Liver (tissue), 9 donors: ENCODE measurements around the gene CASP14. TPM values are rescaled to one million over a fixed set of nuclear protein-coding genes. Genes with fewer than 3 reads are reported as not detected.
"Not testable (repeated sequence)": the region's sequence is repeated elsewhere in the genome, so short reads cannot be mapped to it uniquely, and the experiment has no call there.

Source experiments
- DNase-seq: peaks from one replicate; pipeline ENCODE4 v3.0.0-alpha.2; 2017; ENCODE audit warnings: low spot score
- H3K27ac ChIP-seq, 2 donors: one replicate each; pipeline ENCODE4 v1.7.0; 2013; ENCODE audit warnings: inconsistent platforms in 2 of 2, low read length in 2 of 2, control low read depth in 1 of 2, low read depth in 1 of 2, mild to moderate bottlenecking in 1 of 2
- H3K27me3 ChIP-seq, 4 donors: one replicate each; pipeline versions ENCODE4 v1.6.1 to v1.7.0; 2013; ENCODE audit warnings: low read length in 3 of 4, inconsistent platforms in 1 of 4, mild to moderate bottlenecking in 1 of 4, moderate library complexity in 1 of 4; ENCODE audit not compliant: control insufficient read depth in 4 of 4, insufficient read depth in 4 of 4
- H3K36me3 ChIP-seq, 4 donors: one replicate each; pipeline versions ENCODE4 v1.6.1 to v1.7.0; 2013; ENCODE audit warnings: low read length in 3 of 4, mild to moderate bottlenecking in 3 of 4, low read depth in 1 of 4, moderate library complexity in 1 of 4; ENCODE audit not compliant: control insufficient read depth in 4 of 4, insufficient read depth in 3 of 4
- H3K4me1 ChIP-seq, 4 donors: one replicate each; pipeline versions ENCODE4 v1.6.1 to v1.7.0; 2013; ENCODE audit warnings: low read length in 3 of 4, mild to moderate bottlenecking in 3 of 4, moderate library complexity in 1 of 4; ENCODE audit not compliant: control insufficient read depth in 4 of 4, insufficient read depth in 4 of 4
- H3K4me3 ChIP-seq, 3 donors: one replicate each; pipeline versions ENCODE4 v1.6.1 to v1.7.0; 2013; ENCODE audit warnings: low read length in 3 of 3, control low read depth in 1 of 3, low read depth in 1 of 3, mild to moderate bottlenecking in 1 of 3
- H3K9ac ChIP-seq, 2 donors: one replicate each; pipeline ENCODE4 v1.7.0; 2013; ENCODE audit warnings: low read length in 2 of 2, mild to moderate bottlenecking in 2 of 2, moderate library complexity in 2 of 2, control low read depth in 1 of 2, low read depth in 1 of 2
- H3K9me3 ChIP-seq, 4 donors: one replicate each; pipeline versions ENCODE4 v1.6.1 to v1.7.0; 2013; ENCODE audit warnings: low read length in 3 of 4; ENCODE audit not compliant: control insufficient read depth in 4 of 4
- CTCF ChIP-seq: fragments of 150-350 bp; IDR thresholded peaks from 2 replicates; pipeline ENCODE4 v1.5.1; 2017; ENCODE audit warnings: improper control_type of control experiment, low read depth, low read length; ENCODE audit not compliant: missing input control
- FOXA1 ChIP-seq: IDR thresholded peaks from 2 replicates; pipeline ENCODE4 v1.6.1; 2016; ENCODE audit warnings: antibody characterized with exemption
- FOXA2 ChIP-seq: IDR thresholded peaks from 2 replicates; pipeline ENCODE4 v1.6.1; 2016; ENCODE audit warnings: antibody characterized with exemption
- HNF4A ChIP-seq, 2 donors: conservative IDR thresholded peaks; 2 replicates each; pipeline ENCODE4 v1.6.1; 2016; ENCODE audit warnings: antibody characterized with exemption in 2 of 2, mild to moderate bottlenecking in 2 of 2
- HNF4G ChIP-seq: IDR thresholded peaks from 2 replicates; pipeline ENCODE4 v1.6.1; 2016; ENCODE audit warnings: antibody characterized with exemption
- MAX ChIP-seq: IDR thresholded peaks from 2 replicates; pipeline ENCODE4 v1.6.1; 2016; ENCODE audit warnings: antibody characterized with exemption
- NR2F2 ChIP-seq: IDR thresholded peaks from 2 replicates; pipeline ENCODE4 v1.6.1; 2016; ENCODE audit warnings: antibody characterized with exemption
- RAD21 ChIP-seq, 2 donors: IDR thresholded peaks; 2 replicates each; pipeline ENCODE4 v1.6.1; 2016; ENCODE audit warnings: antibody characterized with exemption in 2 of 2, mild to moderate bottlenecking in 2 of 2
- RXRA ChIP-seq, 2 donors: IDR thresholded peaks; 2 replicates each; pipeline ENCODE4 v1.6.1; 2017 to 2018; ENCODE audit warnings: antibody characterized with exemption in 2 of 2, mild to moderate bottlenecking in 1 of 2
- SP1 ChIP-seq: IDR thresholded peaks from 2 replicates; pipeline ENCODE4 v1.6.1; 2018; ENCODE audit warnings: antibody characterized with exemption, mild to moderate bottlenecking
- TAF1 ChIP-seq: conservative IDR thresholded peaks from 2 replicates; pipeline ENCODE4 v1.6.1; 2016; ENCODE audit warnings: antibody characterized with exemption, mild to moderate bottlenecking
- YY1 ChIP-seq: IDR thresholded peaks from 2 replicates; pipeline ENCODE4 v1.6.1; 2016; ENCODE audit warnings: antibody characterized with exemption, mild to moderate bottlenecking
- WGBS: extraction: QIAGEN DNeasy Blood & Tissue Kit; methylation state at CpG from one replicate; pipeline ENCODE4 v1.1.7; 2013; 5-methylcytosine and 5-hydroxymethylcytosine counted together
- polyA plus RNA-seq, 2 donors: library from polyadenylated mRNA; stranded (reverse) in 1 of 2; unstranded in 1 of 2; fragments of 200-250 nt in 1 of 2; fragments of >200 nt in 1 of 2; fragmentation: Nextera tagmentation in 1 of 2; extraction: Ambion mirVana in 1 of 2; gene quantifications; one replicate each; pipeline versions ENCODE4 v1.2.1 to v1.2.3, GENCODE V29; 2013 to 2015
- total RNA-seq, 2 donors: library from RNA; depleted of rRNA; stranded (reverse); fragments of >200 nt; gene quantifications; one replicate each; pipeline ENCODE4 v1.2.3, GENCODE V29; 2014
- TF ChIP-seq, protein P1 (sequence below): IDR thresholded peaks from 2 replicates; pipeline ENCODE4 v1.6.1; 2016; ENCODE audit warnings: antibody characterized with exemption, mild to moderate bottlenecking
- TF ChIP-seq, protein P2 (sequence below): IDR thresholded peaks from 2 replicates; pipeline ENCODE4 v1.6.1; 2016; ENCODE audit warnings: antibody characterized with exemption
- donor health status: healthy.
- donor health status: healthy.
- donor health status: healthy.
- donor health status: healthy.
- donor health status: healthy.

The CASP14 gene
- total and polyA plus RNA-seq, 4 donors, result not detected

- no peaks in the 10 kb centered on the region for H3K4me1 ChIP-seq
- H3K4me3 ChIP-seq, result no peak overlapping the region
- H3K36me3 ChIP-seq, result no peaks in the 10 kb centered on the region
- H3K9ac ChIP-seq, result no peak overlapping the region
- no peaks in the 10 kb centered on the region for H3K9me3 ChIP-seq
- H3K27me3 ChIP-seq, result peaks cover 0 to 3% (median under 1%) of the 10 kb centered on the region in 4 donors
- no peak for DNase-seq
- no peak overlapping the region for H3K27ac ChIP-seq
- TF ChIP-seq RAD21 (IDR thresholded peaks at IDR 0.05) (no peak), HNF4A (conservative IDR thresholded peaks at IDR 0.05) (no peak)
- 81% methylated on average over 2 of the region's 2 CpGs for WGBS
Observed at GRCh38 chr19:15050639-15051038, 1.4 kb downstream of the CASP14 start.

GRCh38 chr19:15062036-15062435 is 12.8 kb downstream of the CASP14 start:
- peaks cover 0 to 5% (median 2%) of the 10 kb centered on the region in 4 donors for H3K27me3 ChIP-seq
- no peak overlapping the region for H3K27ac ChIP-seq
- no peak overlapping the region for H3K4me3 ChIP-seq
- WGBS, result 78% methylated on average over 12 of the region's 12 CpGs
- no peak overlapping the region for H3K9ac ChIP-seq
- no peaks in the 10 kb centered on the region for H3K36me3 ChIP-seq
- DNase-seq, result no peak
- no peaks in the 10 kb centered on the region for H3K4me1 ChIP-seq
- TF ChIP-seq RXRA (IDR thresholded peaks at IDR 0.05) (no peak), HNF4G (no peak), SP1 (no peak), YY1 (no peak), MAX (no peak), FOXA1 (no peak), CTCF (no peak), FOXA2 (no peak), NR2F2 (no peak), TAF1 (no peak)
- TF ChIP-seq, protein P1, sequence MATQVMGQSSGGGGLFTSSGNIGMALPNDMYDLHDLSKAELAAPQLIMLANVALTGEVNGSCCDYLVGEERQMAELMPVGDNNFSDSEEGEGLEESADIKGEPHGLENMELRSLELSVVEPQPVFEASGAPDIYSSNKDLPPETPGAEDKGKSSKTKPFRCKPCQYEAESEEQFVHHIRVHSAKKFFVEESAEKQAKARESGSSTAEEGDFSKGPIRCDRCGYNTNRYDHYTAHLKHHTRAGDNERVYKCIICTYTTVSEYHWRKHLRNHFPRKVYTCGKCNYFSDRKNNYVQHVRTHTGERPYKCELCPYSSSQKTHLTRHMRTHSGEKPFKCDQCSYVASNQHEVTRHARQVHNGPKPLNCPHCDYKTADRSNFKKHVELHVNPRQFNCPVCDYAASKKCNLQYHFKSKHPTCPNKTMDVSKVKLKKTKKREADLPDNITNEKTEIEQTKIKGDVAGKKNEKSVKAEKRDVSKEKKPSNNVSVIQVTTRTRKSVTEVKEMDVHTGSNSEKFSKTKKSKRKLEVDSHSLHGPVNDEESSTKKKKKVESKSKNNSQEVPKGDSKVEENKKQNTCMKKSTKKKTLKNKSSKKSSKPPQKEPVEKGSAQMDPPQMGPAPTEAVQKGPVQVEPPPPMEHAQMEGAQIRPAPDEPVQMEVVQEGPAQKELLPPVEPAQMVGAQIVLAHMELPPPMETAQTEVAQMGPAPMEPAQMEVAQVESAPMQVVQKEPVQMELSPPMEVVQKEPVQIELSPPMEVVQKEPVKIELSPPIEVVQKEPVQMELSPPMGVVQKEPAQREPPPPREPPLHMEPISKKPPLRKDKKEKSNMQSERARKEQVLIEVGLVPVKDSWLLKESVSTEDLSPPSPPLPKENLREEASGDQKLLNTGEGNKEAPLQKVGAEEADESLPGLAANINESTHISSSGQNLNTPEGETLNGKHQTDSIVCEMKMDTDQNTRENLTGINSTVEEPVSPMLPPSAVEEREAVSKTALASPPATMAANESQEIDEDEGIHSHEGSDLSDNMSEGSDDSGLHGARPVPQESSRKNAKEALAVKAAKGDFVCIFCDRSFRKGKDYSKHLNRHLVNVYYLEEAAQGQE, result no peak
- TF ChIP-seq, protein P2, sequence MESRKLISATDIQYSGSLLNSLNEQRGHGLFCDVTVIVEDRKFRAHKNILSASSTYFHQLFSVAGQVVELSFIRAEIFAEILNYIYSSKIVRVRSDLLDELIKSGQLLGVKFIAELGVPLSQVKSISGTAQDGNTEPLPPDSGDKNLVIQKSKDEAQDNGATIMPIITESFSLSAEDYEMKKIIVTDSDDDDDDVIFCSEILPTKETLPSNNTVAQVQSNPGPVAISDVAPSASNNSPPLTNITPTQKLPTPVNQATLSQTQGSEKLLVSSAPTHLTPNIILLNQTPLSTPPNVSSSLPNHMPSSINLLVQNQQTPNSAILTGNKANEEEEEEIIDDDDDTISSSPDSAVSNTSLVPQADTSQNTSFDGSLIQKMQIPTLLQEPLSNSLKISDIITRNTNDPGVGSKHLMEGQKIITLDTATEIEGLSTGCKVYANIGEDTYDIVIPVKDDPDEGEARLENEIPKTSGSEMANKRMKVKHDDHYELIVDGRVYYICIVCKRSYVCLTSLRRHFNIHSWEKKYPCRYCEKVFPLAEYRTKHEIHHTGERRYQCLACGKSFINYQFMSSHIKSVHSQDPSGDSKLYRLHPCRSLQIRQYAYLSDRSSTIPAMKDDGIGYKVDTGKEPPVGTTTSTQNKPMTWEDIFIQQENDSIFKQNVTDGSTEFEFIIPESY, result no peak
- H3K9me3 ChIP-seq, result peaks cover 0 to 2% (median under 1%) of the 10 kb centered on the region in 4 donors

GRCh38 chr19:15070386-15070785 is 21.1 kb downstream of the CASP14 start:
- not testable (repeated sequence) for H3K9me3 ChIP-seq, H3K27ac ChIP-seq, H3K36me3 ChIP-seq, H3K4me1 ChIP-seq, H3K27me3 ChIP-seq, DNase-seq, H3K9ac ChIP-seq, H3K4me3 ChIP-seq
- WGBS, result 76% methylated on average over 4 of the region's 4 CpGs
